Thymus (tissue), 11 donors: Measurements from ENCODE around the gene EPHB2. TPM values are rescaled to one million over a fixed set of nuclear protein-coding genes. Genes with fewer than 3 reads are reported as not detected.

Source experiments
- DNase-seq, 9 donors: peaks; one replicate each; pipeline ENCODE4 v3.0.0-alpha.2; 2013; ENCODE audit warnings: low spot score in 9 of 9, low read depth in 6 of 9, missing footprints in 1 of 9
- H3K27ac ChIP-seq, 2 donors: one replicate each; pipeline ENCODE4 v1.5.1; 2013; ENCODE audit warnings: control low read depth in 1 of 2, low read depth in 1 of 2, low read length in 1 of 2, mild to moderate bottlenecking in 1 of 2, moderate library complexity in 1 of 2
- H3K27me3 ChIP-seq, 2 donors: one replicate each; pipeline ENCODE4 v1.5.1; 2013; ENCODE audit warnings: low read length in 1 of 2; ENCODE audit not compliant: control insufficient read depth in 2 of 2, insufficient read depth in 1 of 2
- H3K36me3 ChIP-seq, 2 donors: one replicate each; pipeline ENCODE4 v1.5.1; 2013; ENCODE audit warnings: low read length in 1 of 2, mild to moderate bottlenecking in 1 of 2, moderate library complexity in 1 of 2; ENCODE audit not compliant: control insufficient read depth in 2 of 2, insufficient read depth in 2 of 2
- H3K4me1 ChIP-seq, 2 donors: one replicate each; pipeline ENCODE4 v1.5.1; 2013; ENCODE audit warnings: low read length in 2 of 2; ENCODE audit not compliant: control insufficient read depth in 2 of 2, insufficient read depth in 2 of 2
- H3K4me3 ChIP-seq, 2 donors: one replicate each; pipeline ENCODE4 v1.5.1; 2013; ENCODE audit warnings: low read length in 2 of 2, control low read depth in 1 of 2, mild to moderate bottlenecking in 1 of 2
- H3K9me3 ChIP-seq, 2 donors: one replicate each; pipeline ENCODE4 v1.5.1; 2013; ENCODE audit warnings: low read length in 1 of 2, mild to moderate bottlenecking in 1 of 2; ENCODE audit not compliant: control insufficient read depth in 2 of 2, insufficient read depth in 1 of 2
- whole genome bisulfite sequencing: extraction: QIAGEN DNeasy Blood & Tissue Kit; methylation state at CpG from one replicate; pipeline ENCODE4 v1.1.7; 2013; 5-methylcytosine and 5-hydroxymethylcytosine counted together
- polyA plus RNA-seq: library from polyadenylated mRNA; stranded (reverse); fragments of 200-250 nt; gene quantifications from one replicate; pipeline ENCODE4 v1.2.3, GENCODE V29; 2013
- total RNA-seq: library from RNA; stranded (reverse); fragments of 120-200 nt; gene quantifications from one replicate; pipeline ENCODE4 v1.2.4, GENCODE V29; 2013
- donor health status: healthy.

Gene EPHB2
- total and polyA plus RNA-seq, 2 donors = 1.6 to 2.6 TPM

DNA sequence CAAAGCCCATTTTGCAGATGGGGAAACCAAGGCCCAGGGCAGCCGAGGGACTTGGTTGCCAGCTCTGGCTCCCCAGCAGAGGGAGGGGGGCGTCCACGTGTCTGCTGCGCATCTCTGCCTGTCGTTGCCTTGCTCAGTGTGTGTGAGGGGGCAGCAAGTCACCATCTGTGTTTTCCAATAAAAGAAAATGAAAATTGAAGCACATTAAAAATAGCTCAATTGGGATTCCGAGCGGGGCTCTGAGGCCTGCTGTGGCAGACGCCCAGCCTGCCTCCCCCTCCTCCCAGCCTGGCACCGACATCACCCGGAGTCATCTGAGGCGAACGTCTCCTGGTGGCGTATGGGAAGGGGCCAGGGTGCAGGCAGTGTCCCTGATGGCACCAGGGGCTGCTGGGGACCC lies 51.2 kb downstream of the EPHB2 start:
- no peak for DNase-seq
- no peaks in the 10 kb centered on the region for H3K4me1 ChIP-seq
- no peaks in the 10 kb centered on the region for H3K27me3 ChIP-seq
- WGBS = 93% methylated on average over 13 of the region's 13 CpGs
- no peaks in the 10 kb centered on the region for H3K36me3 ChIP-seq
- H3K9me3 ChIP-seq = no peaks in the 10 kb centered on the region
- H3K4me3 ChIP-seq = no peak overlapping the region
- no peak overlapping the region for H3K27ac ChIP-seq

DNA sequence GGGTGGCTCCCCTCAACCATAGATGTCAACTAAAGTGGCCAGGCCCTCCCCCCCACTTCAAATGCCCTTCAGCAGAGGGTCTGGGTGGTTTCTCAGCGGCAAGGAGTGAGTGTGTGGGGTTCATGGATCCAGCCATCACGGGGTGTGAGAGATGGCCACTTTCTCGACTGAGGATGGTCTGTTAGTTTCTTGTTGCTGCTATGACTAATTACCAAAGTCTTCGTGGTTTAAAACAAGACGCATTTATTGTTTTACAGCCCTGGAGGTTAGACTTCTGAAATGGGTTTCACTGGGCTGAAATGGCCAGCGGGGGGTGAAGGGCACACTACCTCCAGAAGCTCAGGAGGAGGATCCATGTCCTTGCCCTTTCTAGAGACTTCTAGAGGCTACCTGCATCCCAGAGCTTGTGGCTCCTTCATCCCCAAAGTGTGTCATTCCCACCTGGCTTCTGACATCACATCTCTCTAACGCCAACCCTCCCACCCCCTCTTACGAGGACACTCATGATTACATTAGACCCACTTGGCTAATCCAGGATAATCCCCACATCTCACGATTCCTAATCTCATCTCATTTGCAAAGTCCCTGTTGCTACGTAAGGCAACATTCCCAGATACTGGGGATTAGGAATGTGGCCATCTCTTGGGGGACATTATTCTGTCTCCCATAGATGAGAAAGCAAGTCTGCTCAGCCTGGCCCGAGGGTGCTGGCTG lies 53.0 kb downstream of the EPHB2 start:
- WGBS = 94% methylated on average over 11 of the region's 11 CpGs
- H3K27ac ChIP-seq = no peak overlapping the region
- no peaks in the 10 kb centered on the region for H3K9me3 ChIP-seq
- no peaks in the 10 kb centered on the region for H3K27me3 ChIP-seq
- no peaks in the 10 kb centered on the region for H3K4me1 ChIP-seq
- DNase-seq = no peak
- no peaks in the 10 kb centered on the region for H3K36me3 ChIP-seq
- H3K4me3 ChIP-seq = no peak overlapping the region

DNA sequence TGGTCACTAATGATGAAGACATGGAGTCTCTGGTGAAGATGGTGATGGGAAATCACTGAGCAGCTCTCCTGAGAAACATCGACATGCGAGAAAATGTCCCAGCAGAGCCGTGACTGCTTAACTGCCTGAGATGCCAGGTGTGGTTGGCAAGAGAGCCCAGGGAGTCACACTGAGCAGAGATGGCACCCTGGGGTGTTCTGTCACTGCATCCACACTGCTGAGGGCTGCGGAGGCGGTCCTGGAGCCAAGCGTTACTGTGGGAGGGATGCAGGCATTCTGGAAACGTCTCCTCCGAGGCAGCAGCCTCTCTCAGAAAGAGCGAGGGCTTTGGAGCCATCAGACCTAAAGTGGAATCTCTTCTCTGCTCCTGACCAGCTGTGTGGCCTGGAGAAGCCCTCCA lies 57.2 kb downstream of the EPHB2 start:
- no peak for DNase-seq
- H3K36me3 ChIP-seq = no peaks in the 10 kb centered on the region
- H3K4me1 ChIP-seq = no peaks in the 10 kb centered on the region
- no peaks in the 10 kb centered on the region for H3K9me3 ChIP-seq
- H3K27ac ChIP-seq = no peak overlapping the region
- 95% methylated on average over 9 of the region's 9 CpGs for WGBS
- no peak overlapping the region for H3K4me3 ChIP-seq
- no peaks in the 10 kb centered on the region for H3K27me3 ChIP-seq

DNA sequence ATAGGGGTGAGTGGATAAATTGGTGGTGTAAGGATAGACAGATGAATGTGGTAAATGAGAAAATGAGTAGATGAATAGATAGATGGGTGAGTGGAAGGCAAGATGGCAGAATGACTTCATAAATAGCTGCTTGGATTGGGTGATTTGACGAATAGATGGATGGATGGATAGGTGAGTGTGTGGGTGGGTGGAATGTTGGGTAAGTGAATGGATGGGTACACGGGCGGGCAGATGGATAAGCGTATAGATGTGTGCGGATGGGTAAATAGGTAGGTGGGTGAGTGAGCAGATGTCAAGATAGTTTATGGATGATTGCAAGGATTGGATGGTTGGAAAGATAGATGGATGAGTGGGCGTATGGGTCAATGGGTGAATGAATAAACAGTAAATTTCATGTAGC lies 59.3 kb downstream of the EPHB2 start:
- 95% methylated on average over 6 of the region's 6 CpGs for WGBS
- DNase-seq = no peak
- Histone ChIP-seq H3K36me3 (no peaks in the 10 kb centered on the region), H3K27me3 (no peaks in the 10 kb centered on the region), H3K4me3 (no peak overlapping the region), H3K4me1 (no peaks in the 10 kb centered on the region), H3K27ac (no peak overlapping the region), H3K9me3 (no peaks in the 10 kb centered on the region)

DNA sequence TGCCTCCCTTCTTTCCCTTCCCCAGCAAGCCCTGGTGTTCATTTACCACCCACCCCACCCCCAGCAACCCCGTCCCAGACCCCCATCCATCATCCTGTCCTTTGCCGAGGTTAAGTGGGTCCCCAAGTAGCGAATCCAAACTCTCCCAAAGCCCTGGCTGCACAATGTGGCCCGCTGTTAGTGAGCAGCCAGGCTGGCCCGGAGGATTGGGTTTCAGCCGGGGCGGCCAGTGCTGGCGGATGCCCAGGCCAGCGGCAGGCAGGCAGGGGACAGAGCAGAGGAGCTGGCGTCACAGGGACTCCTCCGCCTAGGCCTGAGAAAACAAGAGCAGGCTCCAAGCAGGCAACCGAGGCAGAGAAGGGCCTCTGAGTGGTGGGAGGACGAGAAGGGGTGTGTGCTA lies 61.4 kb downstream of the EPHB2 start:
- DNase-seq = no peak
- Histone ChIP-seq H3K27me3 (peaks cover 0 to 5% of the 10 kb centered on the region in 2 donors), H3K4me1 (no peaks in the 10 kb centered on the region), H3K9me3 (no peaks in the 10 kb centered on the region), H3K4me3 (no peak overlapping the region), H3K27ac (no peak overlapping the region), H3K36me3 (no peaks in the 10 kb centered on the region)
- WGBS = 87% methylated on average over 13 of the region's 13 CpGs

DNA sequence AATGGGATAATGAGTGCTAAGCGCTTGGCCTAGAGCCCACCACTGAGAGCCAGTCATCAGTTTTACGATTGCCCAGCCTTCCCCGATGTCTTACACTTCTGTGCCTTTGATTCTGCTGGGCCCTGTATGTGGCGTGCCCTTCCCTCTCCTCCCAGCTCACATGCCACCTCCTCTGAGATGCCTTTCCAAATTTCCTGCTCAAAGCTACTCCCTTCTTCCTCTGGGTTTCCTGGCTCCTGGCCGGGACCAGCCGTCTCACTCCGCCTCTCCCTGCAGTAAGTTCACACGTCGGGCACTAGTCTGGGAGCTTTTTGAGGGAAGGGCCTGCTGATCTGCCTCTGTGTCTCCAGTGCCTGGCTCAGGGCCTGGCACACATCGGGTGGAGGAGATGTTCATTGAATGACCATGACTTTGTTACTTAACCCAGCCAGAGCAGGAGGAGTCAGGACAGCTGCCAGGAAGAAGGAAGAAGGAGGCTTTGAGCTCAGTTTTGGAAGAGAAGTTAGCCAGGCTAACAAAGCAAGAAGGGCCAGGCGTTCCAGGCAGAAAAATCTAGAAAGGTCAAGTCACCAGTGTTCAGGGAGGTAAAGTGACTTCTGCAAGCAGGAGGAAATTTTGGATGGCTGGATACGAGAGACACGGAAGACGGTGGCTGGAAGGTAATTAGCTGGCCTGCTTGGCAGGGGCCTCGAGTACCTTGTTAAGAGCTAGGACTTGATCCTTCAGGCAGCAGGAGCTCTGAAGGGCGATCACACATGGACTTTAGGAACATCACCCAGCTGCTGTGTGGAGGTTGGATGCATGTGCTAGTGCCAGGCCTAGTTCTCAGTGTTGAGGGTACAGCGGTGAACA lies 63.6 kb downstream of the EPHB2 start:
- Histone ChIP-seq H3K4me3 (no peak overlapping the region), H3K27ac (no peak overlapping the region), H3K27me3 (peaks cover 0 to 8% of the 10 kb centered on the region in 2 donors), H3K36me3 (no peaks in the 10 kb centered on the region), H3K9me3 (no peaks in the 10 kb centered on the region), H3K4me1 (no peaks in the 10 kb centered on the region)
- WGBS = 92% methylated on average over 17 of the region's 17 CpGs
- DNase-seq = no peak

DNA sequence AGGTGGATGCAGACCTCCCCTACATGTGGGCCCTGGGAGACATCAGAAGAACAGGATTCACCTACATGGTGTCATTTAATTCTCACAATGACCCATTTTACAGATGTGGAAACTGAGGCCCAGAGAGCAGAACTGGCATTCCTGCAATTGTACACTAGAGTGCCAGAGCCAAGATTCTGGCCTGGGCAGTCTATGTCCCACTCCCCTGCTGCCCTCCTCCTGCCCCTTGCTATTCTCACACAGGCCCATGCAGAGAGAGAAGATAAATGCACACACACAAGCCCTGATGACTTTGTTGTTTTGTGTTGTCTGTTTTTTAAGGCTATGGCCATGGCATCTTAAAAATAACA lies 64.2 kb downstream of the EPHB2 start:
- H3K9me3 ChIP-seq = no peaks in the 10 kb centered on the region
- no peak overlapping the region for H3K4me3 ChIP-seq
- H3K27me3 ChIP-seq = peaks cover 0 to 8% of the 10 kb centered on the region in 2 donors
- H3K27ac ChIP-seq = no peak overlapping the region
- no peak for DNase-seq
- no peaks in the 10 kb centered on the region for H3K36me3 ChIP-seq
- H3K4me1 ChIP-seq = no peaks in the 10 kb centered on the region

DNA sequence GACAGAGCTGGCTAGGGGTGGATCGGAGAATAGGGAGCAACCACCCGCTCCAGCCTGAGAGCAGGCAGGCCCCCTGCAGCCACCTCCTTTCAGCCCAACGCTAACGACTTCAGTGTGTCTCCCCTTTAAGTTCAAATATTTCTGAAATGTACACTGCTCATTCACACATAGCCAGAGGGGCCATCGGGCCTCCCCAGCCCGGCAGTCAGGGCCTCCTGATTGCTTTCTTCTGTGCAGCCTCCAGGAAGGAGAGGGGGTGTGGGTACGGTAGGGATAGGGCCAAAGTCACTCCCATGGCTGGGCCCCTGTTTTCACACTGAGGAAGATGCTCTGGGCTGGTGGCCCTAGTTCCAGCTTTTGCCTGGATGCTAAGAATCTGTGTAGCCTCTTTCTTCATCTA lies 64.8 kb downstream of the EPHB2 start:
- Histone ChIP-seq H3K4me3 (no peak overlapping the region), H3K4me1 (no peaks in the 10 kb centered on the region), H3K27ac (no peak overlapping the region), H3K27me3 (peaks cover 0 to 8% of the 10 kb centered on the region in 2 donors), H3K36me3 (no peaks in the 10 kb centered on the region), H3K9me3 (no peaks in the 10 kb centered on the region)
- WGBS = 85% methylated on average over 7 of the region's 7 CpGs
- DNase-seq = no peak

DNA sequence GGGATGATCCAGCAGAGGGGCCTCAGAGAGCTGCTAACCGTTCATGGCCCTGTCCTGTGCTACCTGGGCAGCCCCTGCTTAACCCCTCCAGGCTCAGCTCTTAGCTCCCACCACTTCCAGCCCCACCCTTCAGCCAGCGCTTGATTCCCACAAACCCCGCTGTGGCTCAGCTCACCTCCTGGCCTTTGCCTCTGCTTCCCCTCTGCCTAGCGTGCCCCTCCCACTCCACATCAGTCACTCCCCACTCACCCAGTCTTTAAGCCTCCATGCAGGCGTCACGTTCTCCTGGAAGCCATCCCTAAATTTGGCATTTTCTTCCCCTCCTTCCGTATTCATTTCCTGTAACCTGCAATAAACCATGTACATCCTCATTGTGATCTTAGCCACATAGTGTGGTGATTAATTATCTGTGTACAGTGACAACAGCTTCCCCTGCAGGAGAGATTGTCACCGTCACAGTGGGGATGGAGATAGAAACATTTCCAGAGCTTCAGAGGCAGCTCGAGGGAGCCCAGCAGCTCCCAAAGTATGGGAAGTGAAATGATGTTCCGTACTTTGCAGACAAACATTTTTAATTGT lies 65.5 kb downstream of the EPHB2 start:
- Histone ChIP-seq H3K4me1 (no peaks in the 10 kb centered on the region), H3K27me3 (peaks cover 0 to 8% of the 10 kb centered on the region in 2 donors)
- 39% methylated on average over 10 of the region's 10 CpGs for WGBS

More for the DNA sequence above, 65.5 kb downstream of the EPHB2 start:
- Histone ChIP-seq H3K4me3 (no peak overlapping the region), H3K27ac (no peak overlapping the region), H3K36me3 (no peaks in the 10 kb centered on the region), H3K9me3 (no peaks in the 10 kb centered on the region)
- no peak for DNase-seq
